Effector CD8-positive, alpha-beta T cell (primary cell): ENCODE measurements around the gene FAM50B.

Experiments used
- DNase-seq: peaks from one replicate; lab custom pipeline; 2025; lab: John Stamatoyannopoulos, UW

FAM50B gene

GRCh38 chr6:3894590-3895311 is 45.6 kb downstream of the FAM50B start:
- no peak for DNase-seq

- no peak for DNase-seq
Observed at GRCh38 chr6:3895312-3895653, 46.1 kb downstream of the FAM50B start.

- DNase-seq, result no peak
Observed at GRCh38 chr6:3895805-3896204, 46.6 kb downstream of the FAM50B start.

GRCh38 chr6:3898265-3898994 is 49.3 kb downstream of the FAM50B start:
- DNase-seq, result no peak

GRCh38 chr6:3899061-3899460 is 49.9 kb downstream of the FAM50B start:
- no peak for DNase-seq

GRCh38 chr6:3899970-3900439 is 50.8 kb downstream of the FAM50B start:
- no peak for DNase-seq
